GM12801 (cell line): Measurements from ENCODE around the gene SUN1.

Source experiments
- TF ChIP-seq, protein P1 (sequence below): IDR thresholded peaks from one replicate; pipeline ENCODE4 v1.5.1; 2011; ENCODE audit warnings: control low read depth; ENCODE audit not compliant: insufficient read length; ENCODE audit errors: extremely low read depth

Gene SUN1

DNA sequence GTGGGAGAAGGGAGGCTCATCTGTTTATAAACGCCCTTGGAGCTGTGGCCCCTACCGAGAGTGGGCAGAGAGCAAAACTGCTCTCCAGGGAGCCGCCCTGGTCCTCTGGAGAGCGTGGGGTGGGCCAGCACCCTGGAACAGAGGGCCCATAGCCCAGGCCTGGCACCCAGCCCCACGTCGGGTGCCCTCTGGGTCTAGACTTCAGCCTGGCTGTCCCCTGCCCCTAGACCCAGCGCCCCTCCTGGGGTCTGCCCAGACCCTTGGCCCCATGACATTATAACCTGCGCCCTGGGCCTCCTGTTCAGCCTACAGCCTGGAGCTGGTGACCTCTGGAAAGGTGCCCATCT lies 68.7 kb downstream of the SUN1 start:
- TF ChIP-seq, protein P1, sequence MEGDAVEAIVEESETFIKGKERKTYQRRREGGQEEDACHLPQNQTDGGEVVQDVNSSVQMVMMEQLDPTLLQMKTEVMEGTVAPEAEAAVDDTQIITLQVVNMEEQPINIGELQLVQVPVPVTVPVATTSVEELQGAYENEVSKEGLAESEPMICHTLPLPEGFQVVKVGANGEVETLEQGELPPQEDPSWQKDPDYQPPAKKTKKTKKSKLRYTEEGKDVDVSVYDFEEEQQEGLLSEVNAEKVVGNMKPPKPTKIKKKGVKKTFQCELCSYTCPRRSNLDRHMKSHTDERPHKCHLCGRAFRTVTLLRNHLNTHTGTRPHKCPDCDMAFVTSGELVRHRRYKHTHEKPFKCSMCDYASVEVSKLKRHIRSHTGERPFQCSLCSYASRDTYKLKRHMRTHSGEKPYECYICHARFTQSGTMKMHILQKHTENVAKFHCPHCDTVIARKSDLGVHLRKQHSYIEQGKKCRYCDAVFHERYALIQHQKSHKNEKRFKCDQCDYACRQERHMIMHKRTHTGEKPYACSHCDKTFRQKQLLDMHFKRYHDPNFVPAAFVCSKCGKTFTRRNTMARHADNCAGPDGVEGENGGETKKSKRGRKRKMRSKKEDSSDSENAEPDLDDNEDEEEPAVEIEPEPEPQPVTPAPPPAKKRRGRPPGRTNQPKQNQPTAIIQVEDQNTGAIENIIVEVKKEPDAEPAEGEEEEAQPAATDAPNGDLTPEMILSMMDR, result no peak

DNA sequence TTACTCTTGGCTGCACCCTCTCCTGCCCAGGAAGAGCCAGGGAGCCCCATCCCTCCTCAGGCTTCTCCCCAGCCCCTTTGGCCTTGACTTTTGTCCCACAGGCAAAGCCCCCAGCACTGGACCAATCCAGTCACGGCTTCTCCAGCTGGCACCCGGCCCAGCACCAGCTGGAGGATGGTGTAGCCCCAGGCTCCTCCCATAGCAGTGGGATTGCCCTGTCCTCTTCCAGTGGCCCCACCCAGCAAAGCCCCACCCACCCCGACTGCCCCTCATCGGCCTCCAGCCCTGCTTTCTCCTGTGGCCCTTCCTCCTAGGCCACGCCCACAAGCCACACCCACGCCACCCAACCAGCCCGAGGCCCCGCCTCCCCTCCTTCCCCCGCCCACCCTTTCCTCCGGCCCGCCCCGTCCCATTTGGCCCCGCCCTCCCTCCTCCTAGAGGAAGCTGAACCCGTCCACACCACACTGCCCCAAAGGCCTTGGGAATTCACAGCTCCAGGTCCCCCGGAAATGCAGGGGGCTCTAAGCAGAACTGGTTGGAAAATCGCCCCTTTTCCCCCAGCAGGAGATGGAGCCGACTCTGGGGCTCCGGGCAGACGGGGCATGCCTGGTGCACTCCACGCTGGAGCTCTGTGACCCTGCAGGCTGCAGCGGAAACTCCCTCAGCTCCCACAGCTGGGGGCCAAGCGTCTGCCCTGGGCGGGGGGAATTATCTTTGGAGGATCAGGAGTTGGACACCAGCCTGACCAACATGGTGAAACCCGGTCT lies 69.3 kb downstream of the SUN1 start:
- TF ChIP-seq, protein P1, result no peak

DNA sequence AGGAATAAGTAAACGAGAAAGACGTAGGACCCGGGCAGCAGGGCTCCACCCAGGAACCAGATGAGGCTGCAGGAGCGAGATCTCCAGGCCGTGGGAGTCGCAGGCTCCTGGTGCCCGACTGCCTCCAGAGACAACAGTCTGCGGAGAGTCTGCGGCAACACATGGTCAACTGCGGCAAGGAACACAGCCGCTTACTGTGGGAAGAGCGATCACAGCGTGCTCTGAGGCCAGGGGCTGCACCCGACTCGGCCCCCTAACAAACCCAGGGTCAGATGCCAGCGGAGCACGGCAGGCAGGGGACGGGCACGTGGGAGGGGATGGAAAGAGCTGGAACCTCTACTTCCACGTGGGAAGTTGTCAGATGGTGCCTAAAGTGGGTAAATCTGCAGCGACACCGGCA lies 70.7 kb downstream of the SUN1 start:
- TF ChIP-seq, protein P1, result no peak

DNA sequence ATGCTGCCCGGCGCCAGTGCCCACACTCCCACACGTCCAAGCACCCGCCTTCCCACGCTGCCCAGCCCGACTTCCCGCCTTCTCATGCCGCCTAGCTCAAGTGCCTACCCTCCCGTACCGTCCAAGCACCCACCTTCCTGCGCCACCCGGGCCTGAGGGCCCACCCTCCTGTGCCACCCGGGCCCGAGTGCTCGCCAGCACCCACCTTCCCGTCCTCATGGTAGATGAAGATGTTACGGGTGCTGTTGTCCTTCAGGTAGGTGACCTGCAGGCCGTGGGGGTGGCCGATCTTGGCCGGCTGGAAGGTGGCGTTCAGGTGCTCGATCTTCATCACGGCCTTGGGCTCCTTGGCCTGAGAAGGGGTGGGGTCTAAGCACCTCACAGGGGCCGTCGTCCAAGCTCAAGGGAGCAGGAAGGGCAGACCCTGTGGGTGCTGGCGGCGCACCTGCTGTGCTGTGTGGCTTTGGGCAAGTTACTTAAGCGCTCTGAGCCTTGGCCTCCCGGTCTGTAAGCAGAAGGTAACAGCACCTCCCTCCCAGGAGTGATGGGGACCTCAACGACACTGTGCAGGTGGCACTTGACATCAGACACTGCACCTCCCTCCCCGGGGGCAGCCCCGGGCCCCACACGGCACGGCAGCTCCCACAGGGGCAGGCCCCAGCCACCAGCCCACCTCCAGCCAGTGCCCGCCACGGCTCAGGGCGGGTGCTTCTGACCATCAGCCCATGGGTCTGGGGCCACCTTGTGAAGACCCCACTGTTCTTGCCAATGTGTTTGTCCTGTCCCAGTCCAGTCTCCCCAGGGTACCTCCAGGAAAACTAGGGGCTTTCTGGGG lies 71.9 kb downstream of the SUN1 start:
- TF ChIP-seq, protein P1, result no peak

DNA sequence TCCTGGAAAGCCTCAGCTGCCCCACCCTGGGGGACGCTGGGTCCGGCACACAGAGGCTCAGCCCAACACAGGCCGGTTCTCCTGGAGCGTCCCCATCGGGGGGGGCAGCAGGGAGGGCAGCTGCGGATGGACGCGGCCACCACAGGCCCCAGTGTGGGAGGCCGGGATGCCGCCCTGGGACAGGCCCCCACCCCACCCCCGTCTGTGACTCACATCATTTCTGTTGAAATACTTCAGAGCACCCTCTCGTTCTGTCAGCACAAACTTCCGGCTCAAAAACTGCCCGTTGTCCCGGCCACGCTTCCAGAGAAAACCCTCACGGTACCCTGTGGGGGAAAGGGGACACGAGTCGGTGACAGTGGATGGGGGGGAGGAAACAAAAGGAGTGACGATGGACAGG lies 72.6 kb downstream of the SUN1 start:
- TF ChIP-seq, protein P1, result no peak

DNA sequence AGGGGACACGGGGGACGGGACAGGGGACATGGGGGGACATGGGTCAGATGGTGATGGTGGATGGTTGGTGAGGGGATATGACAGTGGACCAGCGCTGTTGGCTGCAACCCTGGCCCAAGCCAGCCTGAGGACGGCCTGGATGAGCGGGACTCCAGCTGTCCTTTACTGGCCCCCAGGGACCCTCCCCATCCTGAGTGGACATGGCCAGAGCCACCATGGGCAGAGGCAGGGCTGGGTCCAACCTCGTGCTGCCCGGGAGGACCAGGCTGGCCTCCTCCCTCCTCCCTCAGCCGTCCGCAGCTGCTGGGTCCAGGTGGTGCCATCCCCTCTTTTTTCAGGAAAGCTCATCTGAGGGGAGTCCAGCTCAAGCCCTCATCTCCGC lies 74.5 kb downstream of the SUN1 start:
- TF ChIP-seq, protein P1, result no peak

DNA sequence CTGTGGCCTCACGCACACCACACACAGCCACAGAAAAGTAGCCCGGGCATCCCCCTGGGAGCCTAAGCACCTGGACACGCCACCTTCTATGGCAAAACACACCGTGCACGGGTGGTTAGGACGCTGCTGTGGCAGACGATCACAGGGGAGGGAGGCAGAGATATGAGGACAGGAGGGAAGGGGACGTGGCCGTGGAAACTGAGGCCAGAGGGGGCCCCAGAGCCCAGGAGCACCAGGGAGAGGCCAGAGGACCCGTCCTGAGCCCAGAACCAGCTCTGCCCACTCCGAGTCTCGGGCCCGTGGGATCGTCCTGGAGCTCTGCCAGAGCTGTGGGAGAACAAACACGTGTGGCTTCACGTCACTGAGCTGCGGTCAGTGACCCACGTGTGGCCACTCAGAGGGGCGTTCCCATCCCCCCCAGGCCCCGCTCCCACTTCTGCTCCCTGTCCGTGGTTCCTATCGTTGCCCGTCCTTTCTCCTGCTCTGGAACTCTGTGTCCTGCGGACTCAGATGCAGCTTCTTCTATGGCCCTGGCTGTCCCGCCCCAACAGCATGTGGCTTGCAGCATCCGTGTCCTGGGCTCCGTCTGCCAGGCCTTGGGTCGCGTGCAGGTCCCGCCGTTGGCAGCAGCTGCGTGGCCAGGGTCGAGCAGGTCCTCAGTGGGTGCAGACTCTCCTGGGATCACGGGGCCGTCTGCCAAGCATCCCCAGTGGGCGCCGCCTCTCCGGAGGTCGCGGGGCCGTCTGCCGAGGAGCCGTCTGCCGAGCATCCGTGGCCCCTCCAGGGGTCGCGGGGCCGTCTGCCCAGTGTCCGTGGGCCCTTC lies 75.1 kb downstream of the SUN1 start:
- TF ChIP-seq, protein P1, result no peak
